ENCODE results near the gene UNC13A. TPM values are rescaled to one million over a fixed set of nuclear protein-coding genes. Genes with fewer than 3 reads are reported as not detected.

The UNC13A gene
- 0.28 and 3.8 TPM in 2 replicates for total RNA-seq (2022)
- percentile 23 among the genes with signal in this experiment for Bru-seq, nascent RNA
- BruChase-seq, experiment 1, labeled RNA remaining after a 6-hour chase: percentile 11 among the genes with signal in this experiment
- BruChase-seq, experiment 2, labeled RNA remaining after a 2-hour chase: percentile 11 among the genes with signal in this experiment
- long read RNA-seq: 0 reads

GRCh38 chr19:17687857-17688784, at the start of gene UNC13A:
UNC13A (minus strand) TSS chr19:17688354; CDS start chr19:17688199, 155 bp downstream.
- Mint-ChIP-seq H3K36me3 (ENCODE audit: insufficient read depth, unreplicated experiment) (no peaks in the 10 kb centered on the region), H3K27ac (ENCODE audit: unreplicated experiment) (no peak within 1 kb of the TSS), H3K9me3 (ENCODE audit: low read depth, unreplicated experiment) (no peaks in the 10 kb centered on the region), H3K4me3 (ENCODE audit: low read depth, unreplicated experiment) (peak within 1 kb of the TSS; percentile 20), H3K27me3 (ENCODE audit: unreplicated experiment) (peaks cover 67% of the 10 kb centered on the region), H3K4me1 (ENCODE audit: low read depth, unreplicated experiment) (peaks cover 17% of the 10 kb centered on the region)
- no peak for TF ChIP-seq CTCF (IDR thresholded peaks at IDR 0.05; ENCODE audit: unreplicated experiment)
- intact Hi-C loops (cut with micrococcal nuclease; ENCODE audit: unreplicated experiment): no loop called here
- peak; percentile 67 for DNase-seq
- no TSS peak for BruUV-seq (replicated peaks)
- CTCF ChIA-PET: interaction anchor here (0.6 to 0.7 kb wide), 2 partner anchors 10 to 20 kb away, joined by 4 to 5 read pairs; no protein-coding TSS in a partner anchor

- Mint-ChIP-seq H3K9me3 (ENCODE audit: low read depth, unreplicated experiment) (no peaks in the 10 kb centered on the region), H3K27ac (ENCODE audit: unreplicated experiment) (no peak overlapping the region), H3K4me3 (ENCODE audit: low read depth, unreplicated experiment) (no peak overlapping the region), H3K4me1 (ENCODE audit: low read depth, unreplicated experiment) (no peaks in the 10 kb centered on the region), H3K36me3 (ENCODE audit: insufficient read depth, unreplicated experiment) (peaks cover 25% of the 10 kb centered on the region), H3K27me3 (ENCODE audit: unreplicated experiment) (no peaks in the 10 kb centered on the region)
- no peak for TF ChIP-seq CTCF (IDR thresholded peaks at IDR 0.05; ENCODE audit: unreplicated experiment)
- CTCF ChIA-PET: interaction anchor here (0.5 to 0.8 kb wide), 3 partner anchors 22 to 673 kb away, joined by 3 to 8 read pairs (median 4); no protein-coding TSS in a partner anchor
- DNase-seq: no peak
- BruUV-seq (replicated peaks): no TSS peak
- intact Hi-C loops (cut with micrococcal nuclease; ENCODE audit: unreplicated experiment): no loop called here
Observed at GRCh38 chr19:17737690-17738153, 49.6 kb upstream of the UNC13A start.

- Mint-ChIP-seq H3K27me3 (ENCODE audit: unreplicated experiment) (no peaks in the 10 kb centered on the region), H3K36me3 (ENCODE audit: insufficient read depth, unreplicated experiment) (peaks cover 35% of the 10 kb centered on the region), H3K9me3 (ENCODE audit: low read depth, unreplicated experiment) (no peaks in the 10 kb centered on the region), H3K27ac (ENCODE audit: unreplicated experiment) (no peak overlapping the region), H3K4me1 (ENCODE audit: low read depth, unreplicated experiment) (no peaks in the 10 kb centered on the region), H3K4me3 (ENCODE audit: low read depth, unreplicated experiment) (no peak overlapping the region)
- CTCF ChIA-PET: no interaction called here
- TF ChIP-seq CTCF (IDR thresholded peaks at IDR 0.05; ENCODE audit: unreplicated experiment): no peak
- intact Hi-C loops (cut with micrococcal nuclease; ENCODE audit: unreplicated experiment): no loop called here
- BruUV-seq (replicated peaks): no TSS peak
- DNase-seq: no peak
Observed at GRCh38 chr19:17735410-17735809, 47.3 kb upstream of the UNC13A start.

- H3K4me3 Mint-ChIP-seq (ENCODE audit: low read depth, unreplicated experiment): no peak overlapping the region
- peaks cover 45% of the 10 kb centered on the region for H3K36me3 Mint-ChIP-seq (ENCODE audit: insufficient read depth, unreplicated experiment)
- no peaks in the 10 kb centered on the region for H3K9me3 Mint-ChIP-seq (ENCODE audit: low read depth, unreplicated experiment)
- no peak for TF ChIP-seq CTCF (IDR thresholded peaks at IDR 0.05; ENCODE audit: unreplicated experiment)
- no peak for DNase-seq
- BruUV-seq (replicated peaks): no TSS peak
- H3K27me3 Mint-ChIP-seq (ENCODE audit: unreplicated experiment): no peaks in the 10 kb centered on the region
- CTCF ChIA-PET: no interaction called here
- intact Hi-C loops (cut with micrococcal nuclease; ENCODE audit: unreplicated experiment): no loop called here
- no peak overlapping the region for H3K27ac Mint-ChIP-seq (ENCODE audit: unreplicated experiment)
- H3K4me1 Mint-ChIP-seq (ENCODE audit: low read depth, unreplicated experiment): no peaks in the 10 kb centered on the region
Observed at GRCh38 chr19:17734146-17734545, 46.0 kb upstream of the UNC13A start.
